WERI-Rb-1 (cell line): ENCODE data around the gene RASGRP4.

Experiments used
- DNase-seq: peaks from one replicate; pipeline ENCODE4 v3.0.0-alpha.2; 2020
- H3K27ac ChIP-seq: fragments of 250-450 bp; sonication (Bioruptor Pico); 2 replicates; pipeline ENCODE4 v1.5.1; 2020; ENCODE audit warnings: mild to moderate bottlenecking, moderate library complexity
- H3K27me3 ChIP-seq: fragments of 250-450 bp; sonication (Bioruptor Pico); 2 replicates; pipeline ENCODE4 v1.5.1; 2021; ENCODE audit warnings: mild to moderate bottlenecking, low read depth, moderate library complexity; ENCODE audit not compliant: insufficient read depth, severe bottlenecking
- H3K36me3 ChIP-seq: fragments of 250-450 bp; sonication (Bioruptor Pico); 2 replicates; pipeline ENCODE4 v1.5.1; 2020; ENCODE audit warnings: mild to moderate bottlenecking, moderate library complexity
- H3K4me3 ChIP-seq: 2 replicates; pipeline ENCODE4 v1.5.1; 2011; ENCODE audit warnings: low read depth, mild to moderate bottlenecking, control low read depth, low read length
- H3K9me3 ChIP-seq: fragments of 250-450 bp; sonication (Bioruptor Pico); 2 replicates; pipeline ENCODE4 v1.5.1; 2021; ENCODE audit warnings: mild to moderate bottlenecking, moderate library complexity; ENCODE audit not compliant: severe bottlenecking
- CTCF ChIP-seq: IDR thresholded peaks from 2 replicates; pipeline ENCODE4 v1.5.1; 2011; ENCODE audit warnings: low read depth, mild to moderate bottlenecking, control low read depth, inconsistent platforms, low read length

The RASGRP4 gene

DNA sequence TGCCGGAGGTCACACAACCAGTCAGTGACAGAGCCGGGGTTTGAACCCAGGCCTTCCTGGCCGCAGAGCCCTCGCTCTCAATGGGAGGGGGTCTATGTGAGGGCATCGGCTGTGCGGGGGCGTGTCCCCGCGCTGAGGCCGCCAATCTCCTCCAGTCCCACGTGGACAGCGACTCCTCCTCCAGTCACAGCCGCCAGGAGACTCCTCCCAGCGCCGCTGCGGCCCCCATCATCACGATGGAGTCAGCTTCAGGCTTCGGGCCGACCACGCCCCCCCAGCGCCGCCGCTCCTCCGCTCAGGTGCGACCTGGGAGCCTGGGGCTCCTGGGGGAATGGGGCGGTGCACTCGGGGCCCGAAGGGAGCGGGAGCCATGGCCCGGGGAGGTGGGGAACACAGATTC lies 31.5 kb downstream of the RASGRP4 start:
- H3K27ac ChIP-seq: no peak overlapping the region
- no peaks in the 10 kb centered on the region for H3K9me3 ChIP-seq
- TF ChIP-seq CTCF: no peak
- DNase-seq: no peak
- H3K27me3 ChIP-seq: no peaks in the 10 kb centered on the region
- H3K36me3 ChIP-seq: no peaks in the 10 kb centered on the region
- H3K4me3 ChIP-seq: no peak overlapping the region

- no peaks in the 10 kb centered on the region for H3K36me3 ChIP-seq
- no peaks in the 10 kb centered on the region for H3K9me3 ChIP-seq
- H3K4me3 ChIP-seq: no peak overlapping the region
- no peak overlapping the region for H3K27ac ChIP-seq
- DNase-seq: no peak
- no peaks in the 10 kb centered on the region for H3K27me3 ChIP-seq
- TF ChIP-seq CTCF: no peak
Measured at GRCh38 chr19:38392707-38393308, 33.2 kb downstream of the RASGRP4 start.

GRCh38 chr19:38391911-38392464 lies 34.0 kb downstream of the RASGRP4 start:
- Histone ChIP-seq H3K4me3 (no peak overlapping the region), H3K9me3 (no peaks in the 10 kb centered on the region), H3K27me3 (no peaks in the 10 kb centered on the region), H3K36me3 (no peaks in the 10 kb centered on the region), H3K27ac (no peak overlapping the region)
- DNase-seq: no peak
- no peak for TF ChIP-seq CTCF

DNA sequence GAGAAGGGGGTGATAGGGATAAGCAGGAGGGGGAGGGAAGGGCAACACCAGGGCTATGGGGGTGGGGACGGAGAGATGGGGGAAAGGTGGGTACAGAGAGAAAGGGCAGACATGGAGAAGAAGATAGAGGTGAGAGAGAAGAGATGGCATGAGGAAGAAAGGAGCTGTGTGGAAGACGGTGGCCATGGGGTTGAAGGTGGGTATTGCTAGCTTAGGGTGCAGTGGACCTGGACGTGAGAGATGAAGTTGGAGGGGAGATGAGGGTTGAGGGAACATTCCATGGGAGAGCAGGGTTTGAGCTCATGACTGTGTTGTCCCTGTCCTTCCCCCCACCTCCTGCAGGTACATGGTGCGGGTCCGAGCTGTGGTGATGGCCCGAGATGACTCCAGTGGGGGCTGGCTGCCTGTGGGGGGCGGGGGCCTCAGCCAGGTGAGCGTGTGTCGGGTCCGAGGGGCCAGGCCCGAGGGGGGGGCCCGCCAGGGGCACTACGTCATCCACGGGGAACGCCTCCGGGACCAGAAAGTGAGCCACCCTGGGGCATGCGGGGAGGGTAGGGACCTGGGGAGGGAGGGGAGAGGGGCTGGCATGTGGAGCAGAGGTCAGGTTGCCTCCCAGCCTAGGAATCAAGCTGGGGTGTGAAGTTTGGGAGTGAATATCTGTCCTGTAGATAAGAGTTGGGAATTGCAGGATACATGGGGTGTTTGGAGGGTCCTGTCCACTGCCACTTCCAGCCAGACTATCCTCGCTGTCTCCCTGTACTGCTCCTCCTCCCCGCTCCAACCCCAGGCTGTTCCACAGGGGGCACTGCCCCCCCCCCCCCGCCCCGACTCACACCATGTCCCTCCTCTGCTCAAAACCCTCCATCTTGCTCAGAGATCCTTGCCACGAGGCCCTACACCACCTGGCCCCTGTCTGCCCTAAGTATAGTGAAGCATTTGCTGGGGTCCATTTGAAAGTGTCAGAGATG lies 35.8 kb downstream of the RASGRP4 start:
- DNase-seq: no peak
- no peak overlapping the region for H3K27ac ChIP-seq
- H3K4me3 ChIP-seq: no peak overlapping the region
- peaks cover 9% of the 10 kb centered on the region; the same call in 1 of the 2 replicates for H3K36me3 ChIP-seq
- no peaks in the 10 kb centered on the region for H3K9me3 ChIP-seq
- no peaks in the 10 kb centered on the region for H3K27me3 ChIP-seq
- no peak for TF ChIP-seq CTCF

DNA sequence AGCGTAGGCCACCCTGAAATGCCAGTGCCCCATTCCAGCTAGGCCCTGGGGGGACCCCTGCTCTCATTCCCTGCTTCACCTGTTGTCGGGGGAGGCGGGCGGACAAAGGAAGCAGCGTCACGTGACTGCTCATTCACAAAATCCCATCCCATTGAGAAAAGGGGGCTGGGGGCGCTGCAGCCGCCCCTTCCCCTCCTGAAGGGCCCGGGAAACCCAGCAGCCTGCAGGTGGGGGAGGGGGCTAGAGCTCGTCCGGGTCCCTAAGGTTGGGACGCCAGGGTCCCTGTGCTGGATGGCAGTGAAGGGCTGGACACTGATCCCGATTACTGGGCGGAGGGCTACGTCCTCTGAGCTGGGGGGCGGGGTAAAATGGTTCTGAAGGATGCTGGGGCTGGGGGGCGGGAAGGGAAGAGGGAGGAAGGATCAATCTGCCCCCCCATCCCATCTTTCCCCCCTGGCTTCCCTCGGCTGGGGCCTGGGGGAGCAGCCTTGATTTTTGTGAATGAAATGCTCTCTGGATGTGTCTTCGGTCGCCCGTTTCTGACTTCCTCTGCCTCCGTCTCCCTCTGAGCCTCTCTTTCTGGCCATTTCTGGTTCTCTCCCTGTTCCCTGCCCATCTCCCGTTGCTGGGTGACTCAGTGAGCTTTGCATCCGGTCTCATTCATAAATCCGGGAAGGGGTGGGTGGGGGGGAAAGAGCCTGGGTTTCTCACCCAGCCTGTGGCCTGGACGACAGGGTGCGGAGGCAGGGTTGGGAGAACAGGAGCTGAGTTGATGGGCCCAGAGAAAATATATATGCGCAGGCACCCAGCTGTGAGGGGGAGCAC lies 36.7 kb downstream of the RASGRP4 start:
- DNase-seq: peak; percentile 36
- Histone ChIP-seq H3K4me3 (peak overlapping the region; percentile 78), H3K27ac (peak overlapping the region; percentile 11; the same call in 1 of the 2 replicates), H3K36me3 (peaks cover 9% of the 10 kb centered on the region; the same call in 1 of the 2 replicates), H3K9me3 (no peaks in the 10 kb centered on the region), H3K27me3 (no peaks in the 10 kb centered on the region)
- no peak for TF ChIP-seq CTCF
